Measurements from ENCODE around the gene SLC35B3. TPM values are rescaled to one million over a fixed set of nuclear protein-coding genes. Genes with fewer than 3 reads are reported as not detected.
"Not testable (repeated sequence)": the region's sequence is repeated elsewhere in the genome, so short reads cannot be mapped to it uniquely, and the experiment has no call there.

SLC35B3 gene
- polyA plus RNA-seq, 1 donor from 2014 or later = 22.0 TPM

DNA sequence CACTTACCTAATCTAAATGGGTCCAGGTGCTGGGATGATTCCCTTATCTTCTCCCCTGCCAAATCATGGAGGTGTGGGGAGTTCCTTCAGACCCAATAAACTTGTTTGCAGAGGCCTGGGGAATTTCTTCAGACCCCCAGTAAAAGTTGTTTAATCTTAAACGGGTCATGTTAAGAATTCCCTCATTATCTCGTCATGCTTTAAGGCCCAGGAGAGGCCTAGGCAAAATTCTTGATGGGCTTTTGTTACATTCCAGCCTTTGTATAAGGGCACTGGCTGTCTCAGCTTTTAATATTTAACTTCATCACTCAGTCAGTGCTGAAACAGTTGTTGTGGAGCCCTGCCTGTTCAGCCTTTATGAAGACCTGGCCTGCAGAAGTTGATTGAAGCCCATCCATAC lies 11.0 kb upstream of the SLC35B3 start:
- no peak for TF ChIP-seq EP300 (conservative IDR thresholded peaks at IDR 0.05; ENCODE audit: poor library complexity, severe bottlenecking)
- no peak for TF ChIP-seq EZH2 (IDR thresholded peaks at IDR 0.05; ENCODE audit: borderline replicate concordance, insufficient read depth, low read length, poor library complexity, severe bottlenecking)
- no peak for TF ChIP-seq POLR2AphosphoS5 (IDR thresholded peaks at IDR 0.05)
- no peak for TF ChIP-seq MXI1 (conservative IDR thresholded peaks at IDR 0.05; ENCODE audit: poor library complexity, severe bottlenecking)
- no peak for TF ChIP-seq RAD21 (conservative IDR thresholded peaks at IDR 0.05)
- no peak for TF ChIP-seq TAF1 (IDR thresholded peaks at IDR 0.05; ENCODE audit: low read depth)
- TF ChIP-seq, protein P1, sequence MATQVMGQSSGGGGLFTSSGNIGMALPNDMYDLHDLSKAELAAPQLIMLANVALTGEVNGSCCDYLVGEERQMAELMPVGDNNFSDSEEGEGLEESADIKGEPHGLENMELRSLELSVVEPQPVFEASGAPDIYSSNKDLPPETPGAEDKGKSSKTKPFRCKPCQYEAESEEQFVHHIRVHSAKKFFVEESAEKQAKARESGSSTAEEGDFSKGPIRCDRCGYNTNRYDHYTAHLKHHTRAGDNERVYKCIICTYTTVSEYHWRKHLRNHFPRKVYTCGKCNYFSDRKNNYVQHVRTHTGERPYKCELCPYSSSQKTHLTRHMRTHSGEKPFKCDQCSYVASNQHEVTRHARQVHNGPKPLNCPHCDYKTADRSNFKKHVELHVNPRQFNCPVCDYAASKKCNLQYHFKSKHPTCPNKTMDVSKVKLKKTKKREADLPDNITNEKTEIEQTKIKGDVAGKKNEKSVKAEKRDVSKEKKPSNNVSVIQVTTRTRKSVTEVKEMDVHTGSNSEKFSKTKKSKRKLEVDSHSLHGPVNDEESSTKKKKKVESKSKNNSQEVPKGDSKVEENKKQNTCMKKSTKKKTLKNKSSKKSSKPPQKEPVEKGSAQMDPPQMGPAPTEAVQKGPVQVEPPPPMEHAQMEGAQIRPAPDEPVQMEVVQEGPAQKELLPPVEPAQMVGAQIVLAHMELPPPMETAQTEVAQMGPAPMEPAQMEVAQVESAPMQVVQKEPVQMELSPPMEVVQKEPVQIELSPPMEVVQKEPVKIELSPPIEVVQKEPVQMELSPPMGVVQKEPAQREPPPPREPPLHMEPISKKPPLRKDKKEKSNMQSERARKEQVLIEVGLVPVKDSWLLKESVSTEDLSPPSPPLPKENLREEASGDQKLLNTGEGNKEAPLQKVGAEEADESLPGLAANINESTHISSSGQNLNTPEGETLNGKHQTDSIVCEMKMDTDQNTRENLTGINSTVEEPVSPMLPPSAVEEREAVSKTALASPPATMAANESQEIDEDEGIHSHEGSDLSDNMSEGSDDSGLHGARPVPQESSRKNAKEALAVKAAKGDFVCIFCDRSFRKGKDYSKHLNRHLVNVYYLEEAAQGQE (IDR thresholded peaks at IDR 0.05; ENCODE audit: borderline replicate concordance) = no peak
- TF ChIP-seq SMC3 (conservative IDR thresholded peaks at IDR 0.05; ENCODE audit: poor library complexity) = no peak
- TF ChIP-seq, protein P2, sequence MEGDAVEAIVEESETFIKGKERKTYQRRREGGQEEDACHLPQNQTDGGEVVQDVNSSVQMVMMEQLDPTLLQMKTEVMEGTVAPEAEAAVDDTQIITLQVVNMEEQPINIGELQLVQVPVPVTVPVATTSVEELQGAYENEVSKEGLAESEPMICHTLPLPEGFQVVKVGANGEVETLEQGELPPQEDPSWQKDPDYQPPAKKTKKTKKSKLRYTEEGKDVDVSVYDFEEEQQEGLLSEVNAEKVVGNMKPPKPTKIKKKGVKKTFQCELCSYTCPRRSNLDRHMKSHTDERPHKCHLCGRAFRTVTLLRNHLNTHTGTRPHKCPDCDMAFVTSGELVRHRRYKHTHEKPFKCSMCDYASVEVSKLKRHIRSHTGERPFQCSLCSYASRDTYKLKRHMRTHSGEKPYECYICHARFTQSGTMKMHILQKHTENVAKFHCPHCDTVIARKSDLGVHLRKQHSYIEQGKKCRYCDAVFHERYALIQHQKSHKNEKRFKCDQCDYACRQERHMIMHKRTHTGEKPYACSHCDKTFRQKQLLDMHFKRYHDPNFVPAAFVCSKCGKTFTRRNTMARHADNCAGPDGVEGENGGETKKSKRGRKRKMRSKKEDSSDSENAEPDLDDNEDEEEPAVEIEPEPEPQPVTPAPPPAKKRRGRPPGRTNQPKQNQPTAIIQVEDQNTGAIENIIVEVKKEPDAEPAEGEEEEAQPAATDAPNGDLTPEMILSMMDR (IDR thresholded peaks at IDR 0.05; ENCODE audit: poor library complexity, severe bottlenecking) = no peak

DNA sequence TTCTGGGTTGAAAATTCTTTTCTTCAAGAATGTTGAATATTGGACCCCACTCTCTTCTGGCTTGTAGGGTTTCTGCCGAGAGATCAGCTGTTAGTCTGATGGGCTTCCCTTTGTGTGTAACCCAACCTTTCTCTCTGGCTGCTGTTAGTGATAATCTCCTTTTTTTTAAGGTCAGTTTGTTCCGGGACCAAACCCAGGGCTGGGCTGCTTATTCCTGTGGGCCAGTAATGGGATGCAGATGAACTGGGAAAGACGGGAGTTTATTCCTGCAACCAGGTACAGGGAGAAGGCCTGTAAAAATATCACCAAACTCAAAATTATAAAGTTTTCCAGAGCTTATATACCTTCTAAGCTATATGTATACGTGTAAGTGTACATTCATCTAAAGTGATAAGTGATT lies 10.6 kb upstream of the SLC35B3 start:
- not testable (repeated sequence) for H3F3A ChIP-seq (ENCODE audit: insufficient read depth, low read length, poor library complexity, severe bottlenecking); H3K4me2 ChIP-seq (ENCODE audit: low read length); H3K9me3 ChIP-seq (ENCODE audit: low read length)

More for the DNA sequence above, 11.0 kb upstream of the SLC35B3 start:
- Histone ChIP-seq H3K4me3 (ENCODE audit: low read length) (no peak overlapping the region), H3K36me3 (ENCODE audit: insufficient read depth, low read length) (no peaks in the 10 kb centered on the region), H3F3A (ENCODE audit: insufficient read depth, low read length, poor library complexity, severe bottlenecking) (no peaks in the 10 kb centered on the region), H3K79me2 (replicated peaks; ENCODE audit: insufficient read depth, low read length) (no peaks in the 10 kb centered on the region), H3K9me3 (ENCODE audit: low read length) (no peaks in the 10 kb centered on the region), H2AFZ (ENCODE audit: low read depth, low read length) (no peak overlapping the region), H3K9me2 (ENCODE audit: insufficient read depth, low read length) (no peaks in the 10 kb centered on the region), H3K4me2 (ENCODE audit: low read length) (no peak overlapping the region), H3K27me3 (ENCODE audit: insufficient read depth, low read depth, low read length) (no peaks in the 10 kb centered on the region), H4K20me1 (ENCODE audit: insufficient read depth) (no peaks in the 10 kb centered on the region), H3K9ac (ENCODE audit: low read length) (no peak overlapping the region), H3K27ac (ENCODE audit: low read length) (no peak overlapping the region)

DNA sequence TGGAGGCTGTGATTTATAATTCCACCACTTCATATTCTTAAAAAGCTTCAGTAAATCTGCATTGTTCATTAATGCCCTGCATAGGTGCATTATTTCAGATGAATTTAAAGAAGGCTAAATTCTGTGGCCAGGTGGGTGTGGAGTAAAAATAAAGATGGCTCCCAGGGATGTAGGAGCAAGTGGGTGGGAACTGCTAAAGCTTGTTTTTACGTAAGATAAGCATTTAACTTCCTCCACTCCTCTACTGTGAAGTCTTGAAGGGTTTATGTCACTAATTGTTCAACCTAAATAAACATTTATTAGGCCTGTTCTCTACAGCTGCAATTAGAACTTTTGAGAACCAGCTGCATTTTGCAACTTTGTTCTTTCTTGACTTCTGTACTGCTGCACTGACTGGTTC lies 6.8 kb upstream of the SLC35B3 start:
- no peaks in the 10 kb centered on the region for H3F3A ChIP-seq (ENCODE audit: insufficient read depth, low read length, poor library complexity, severe bottlenecking)
- no peak overlapping the region for H2AFZ ChIP-seq (ENCODE audit: low read depth, low read length)
- no peak overlapping the region for H3K4me2 ChIP-seq (ENCODE audit: low read length)
- no peaks in the 10 kb centered on the region for H3K9me3 ChIP-seq (ENCODE audit: low read length)
- H3K79me2 ChIP-seq (replicated peaks; ENCODE audit: insufficient read depth, low read length) = no peaks in the 10 kb centered on the region
- TF ChIP-seq EZH2 (IDR thresholded peaks at IDR 0.05; ENCODE audit: borderline replicate concordance, insufficient read depth, low read length, poor library complexity, severe bottlenecking) = no peak
- TF ChIP-seq, protein P2 (IDR thresholded peaks at IDR 0.05; ENCODE audit: poor library complexity, severe bottlenecking) = no peak
- TF ChIP-seq, protein P1 (IDR thresholded peaks at IDR 0.05; ENCODE audit: borderline replicate concordance) = no peak
- TF ChIP-seq EP300 (conservative IDR thresholded peaks at IDR 0.05; ENCODE audit: poor library complexity, severe bottlenecking) = no peak
- H3K9ac ChIP-seq (ENCODE audit: low read length) = no peak overlapping the region
- no peaks in the 10 kb centered on the region for H3K9me2 ChIP-seq (ENCODE audit: insufficient read depth, low read length)
- no peaks in the 10 kb centered on the region for H3K36me3 ChIP-seq (ENCODE audit: insufficient read depth, low read length)
- no peaks in the 10 kb centered on the region for H3K27me3 ChIP-seq (ENCODE audit: insufficient read depth, low read depth, low read length)
- H4K20me1 ChIP-seq (ENCODE audit: insufficient read depth) = no peaks in the 10 kb centered on the region
- no peak overlapping the region for H3K27ac ChIP-seq (ENCODE audit: low read length)
- H3K4me3 ChIP-seq (ENCODE audit: low read length) = no peak overlapping the region

More for the DNA sequence above, 10.6 kb upstream of the SLC35B3 start:
- not testable (repeated sequence) for H3K36me3 ChIP-seq (ENCODE audit: insufficient read depth, low read length); H2AFZ ChIP-seq (ENCODE audit: low read depth, low read length); H3K79me2 ChIP-seq (replicated peaks; ENCODE audit: insufficient read depth, low read length); H3K9me2 ChIP-seq (ENCODE audit: insufficient read depth, low read length); H3K9ac ChIP-seq (ENCODE audit: low read length); H3K27me3 ChIP-seq (ENCODE audit: insufficient read depth, low read depth, low read length); H3K27ac ChIP-seq (ENCODE audit: low read length); H3K4me3 ChIP-seq (ENCODE audit: low read length); H4K20me1 ChIP-seq (ENCODE audit: insufficient read depth)

Measured in neural cell (in vitro differentiated cells).